NCI-H1694 (cell line): ENCODE results near the gene ALG12.
A peak's percentile ranks its signal among the peaks of the same experiment; 100 is the strongest.

Experiments used
- DNase-seq: peaks from one replicate; lab custom pipeline; 2025; lab: John Stamatoyannopoulos, UW

Gene ALG12

DNA sequence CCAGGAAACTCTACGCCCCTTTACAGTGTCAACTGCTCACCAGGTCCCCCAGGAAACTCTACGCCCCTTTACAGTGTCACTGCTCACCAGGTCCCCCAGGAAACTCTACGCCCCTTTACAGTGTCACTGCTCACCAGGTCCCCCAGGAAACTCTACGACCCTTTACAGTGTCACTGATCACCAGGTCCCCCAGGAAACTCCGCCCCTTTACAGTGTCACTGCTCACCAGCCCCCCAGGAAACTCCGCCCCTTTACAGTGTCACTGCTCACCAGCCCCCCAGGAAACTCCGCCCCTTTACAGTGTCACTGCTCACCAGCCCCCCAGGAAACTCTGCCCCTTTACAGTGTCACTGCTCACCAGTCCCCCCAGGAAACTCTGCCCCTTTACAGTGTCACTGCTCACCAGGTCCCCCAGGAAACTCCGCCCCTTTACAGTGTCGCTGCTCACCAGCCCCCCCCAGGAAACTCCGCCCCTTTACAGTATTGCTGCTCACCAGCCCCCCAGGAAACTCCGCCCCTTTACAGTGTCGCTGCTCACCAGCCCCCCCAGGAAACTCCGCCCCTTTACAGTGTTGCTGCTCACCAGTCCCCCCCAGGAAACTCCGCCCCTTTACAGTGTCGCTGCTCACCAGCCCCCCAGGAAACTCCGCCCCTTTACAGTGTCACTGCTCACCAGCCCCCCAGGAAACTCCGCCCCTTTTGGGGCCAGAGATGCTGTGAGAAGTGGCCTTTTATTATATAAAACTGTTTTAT, 27.0 kb upstream of the ALG12 start:
- peak; percentile 93 for DNase-seq

GRCh38 chr22:49944399-49944891, 26.2 kb upstream of the ALG12 start:
- no peak for DNase-seq

- no peak for DNase-seq
Observed at GRCh38 chr22:49943771-49944398, 25.6 kb upstream of the ALG12 start.

DNA sequence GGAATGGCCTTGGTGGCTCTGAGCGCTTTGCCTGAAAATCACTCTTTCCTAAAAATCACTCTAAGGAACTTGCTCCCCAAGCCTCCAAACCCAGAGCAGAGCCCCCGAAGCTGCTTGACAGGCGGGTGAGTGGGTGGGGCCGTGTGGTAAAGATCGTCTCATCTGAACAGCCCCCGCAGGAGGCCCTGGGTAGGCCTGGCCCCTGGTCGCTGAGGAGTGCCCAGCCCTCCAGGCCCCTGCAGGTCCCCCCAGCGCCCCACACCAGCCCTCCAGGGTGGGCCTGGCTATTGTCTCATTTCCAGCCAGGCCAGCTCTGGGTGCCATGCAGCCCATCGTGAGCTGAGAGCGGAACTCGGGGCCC, 25.1 kb upstream of the ALG12 start:
- no peak for DNase-seq

DNA sequence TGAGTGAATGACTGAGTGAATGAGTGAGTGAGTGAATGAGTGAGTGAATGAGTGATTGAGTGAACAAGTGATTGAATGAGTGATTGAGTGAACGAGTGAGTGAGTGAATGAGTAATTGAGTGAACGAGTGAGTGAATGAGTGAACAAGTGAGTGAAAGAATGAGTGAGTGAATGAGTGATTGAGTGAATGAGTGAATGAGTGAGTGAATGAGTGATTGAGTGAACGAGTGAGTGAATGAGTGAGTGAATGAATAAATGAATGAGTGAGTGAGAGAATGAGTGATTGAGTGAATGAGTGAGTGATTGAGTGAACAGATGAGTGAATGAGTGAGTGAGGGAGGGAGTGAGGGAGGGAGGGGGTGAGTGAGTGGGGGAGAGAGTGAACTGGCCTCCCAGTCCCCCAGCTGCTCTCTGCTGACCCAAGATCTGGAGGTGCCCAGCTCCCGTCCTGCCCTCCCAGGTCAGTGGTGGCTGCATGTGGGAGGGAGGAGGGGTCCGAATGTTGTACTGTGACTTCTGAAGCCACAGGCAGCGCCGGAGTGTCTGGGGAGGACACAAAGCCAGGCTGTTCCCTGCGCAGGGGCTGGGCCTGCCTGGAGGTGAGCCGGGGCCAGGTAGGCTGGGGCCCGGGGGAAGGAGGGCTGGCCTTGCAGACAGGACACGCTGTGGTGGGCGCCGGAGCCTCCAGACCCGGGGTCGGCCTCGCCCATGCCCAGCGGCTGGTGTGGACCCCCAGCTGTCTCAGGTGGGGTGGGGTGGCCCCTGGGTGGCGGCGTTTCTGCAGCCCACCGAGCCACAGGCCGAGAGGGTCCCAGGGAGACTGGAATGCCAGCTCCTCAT, 24.5 kb upstream of the ALG12 start:
- DNase-seq: no peak

DNA sequence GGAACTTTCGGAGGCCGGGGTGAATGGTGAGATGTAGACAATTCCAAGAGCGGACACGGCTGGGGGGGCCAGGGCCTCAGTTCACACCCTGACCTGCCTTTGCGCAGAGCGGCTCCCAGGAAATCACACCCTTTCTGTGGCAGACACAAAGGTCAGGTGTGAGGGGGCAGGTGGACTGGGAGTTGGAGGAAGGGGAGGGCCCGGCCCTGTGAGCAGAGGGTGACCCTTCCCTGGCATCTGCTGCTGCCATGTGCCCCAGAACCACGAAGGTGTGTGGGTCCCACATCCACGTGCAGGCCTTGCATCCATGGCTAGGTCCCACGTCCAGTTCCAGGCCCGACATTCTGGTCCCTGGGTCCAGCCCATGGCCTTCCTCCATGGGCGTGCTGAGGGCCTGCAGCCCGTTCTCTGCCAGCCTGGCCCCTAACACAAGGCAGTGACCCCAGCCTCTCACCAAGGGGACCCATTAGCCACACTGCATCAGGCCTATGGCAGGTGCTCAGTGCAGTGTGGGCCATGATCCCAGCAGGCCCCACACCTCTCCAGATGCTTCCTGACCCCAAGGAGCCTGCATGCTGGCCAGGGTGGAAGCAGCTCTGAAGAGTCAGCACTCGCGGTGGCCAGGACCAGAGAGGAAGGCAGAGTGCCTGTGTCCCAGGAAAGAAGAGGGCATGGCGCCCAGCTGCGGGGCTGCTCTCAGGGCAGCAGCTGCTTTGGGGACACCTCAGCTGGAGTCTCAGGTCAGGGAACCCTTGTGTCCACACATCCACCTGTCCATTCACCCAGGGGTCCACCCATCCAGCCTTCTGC, 23.5 kb upstream of the ALG12 start:
- no peak for DNase-seq

GRCh38 chr22:49938565-49939136, 20.4 kb upstream of the ALG12 start:
- DNase-seq: no peak

- DNase-seq: no peak
Observed at GRCh38 chr22:49937758-49938564, 19.7 kb upstream of the ALG12 start.

- peak; percentile 66 for DNase-seq
Observed at GRCh38 chr22:49936973-49937757, 18.9 kb upstream of the ALG12 start.

GRCh38 chr22:49936018-49936972, 18.1 kb upstream of the ALG12 start:
- DNase-seq: peak; percentile 81

DNA sequence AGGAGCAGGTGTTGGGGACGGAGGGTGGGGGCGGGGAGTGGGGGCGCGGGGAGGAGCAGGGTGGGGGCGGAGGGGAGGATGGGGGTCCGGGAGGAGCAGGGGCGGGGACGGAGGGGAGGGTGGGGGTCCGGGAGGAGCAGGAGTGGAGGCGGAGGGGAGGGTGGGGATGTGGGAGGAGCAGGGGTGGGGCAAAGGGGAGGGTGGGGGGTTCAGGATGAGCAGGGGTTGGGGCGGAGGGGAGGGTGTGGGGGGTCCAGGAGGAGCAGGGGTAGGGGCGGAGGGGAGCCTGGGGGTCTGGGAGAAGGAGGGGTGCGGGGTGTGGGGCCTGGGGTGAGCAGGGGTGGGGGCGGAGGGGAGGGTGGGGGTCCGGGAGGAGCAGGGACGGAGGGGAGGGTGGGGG, 17.3 kb upstream of the ALG12 start:
- DNase-seq: peak; percentile 43

DNA sequence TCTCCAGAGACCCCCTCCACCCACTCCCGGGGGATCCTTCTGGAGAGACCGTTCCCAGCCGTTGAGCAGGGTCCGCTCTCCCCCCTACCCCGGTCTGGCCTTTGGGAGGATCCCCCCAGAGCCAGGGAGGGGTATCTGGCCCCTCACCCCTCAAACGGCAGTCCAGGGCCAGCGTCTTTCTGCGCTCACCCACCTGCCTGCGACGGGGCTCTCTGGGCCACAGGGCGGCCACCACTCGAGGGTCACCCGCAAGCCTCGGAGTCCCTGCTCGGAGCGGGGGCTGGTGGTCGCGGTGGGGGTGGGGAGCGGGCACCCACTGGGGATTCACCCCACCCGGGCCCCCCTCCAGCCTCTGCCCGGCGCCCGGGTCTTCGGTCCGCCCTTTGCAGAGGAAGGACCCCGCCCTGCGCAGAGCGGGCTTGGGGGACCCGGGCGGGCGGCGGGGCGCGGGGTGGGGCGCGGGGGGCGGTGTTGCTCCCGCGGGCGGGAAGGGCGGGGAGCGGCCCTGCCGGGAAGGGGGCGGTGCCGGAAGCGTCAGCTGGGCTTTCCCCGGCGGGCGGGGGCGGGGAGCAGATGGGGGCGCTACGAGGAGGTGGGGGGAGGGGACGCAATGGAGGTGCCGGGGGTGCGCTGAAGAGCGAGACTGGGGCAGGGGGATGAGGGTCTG, 16.8 kb upstream of the ALG12 start:
- peak; percentile 49 for DNase-seq

GRCh38 chr22:49934160-49934890, 16.1 kb upstream of the ALG12 start:
- DNase-seq: peak; percentile 17

DNA sequence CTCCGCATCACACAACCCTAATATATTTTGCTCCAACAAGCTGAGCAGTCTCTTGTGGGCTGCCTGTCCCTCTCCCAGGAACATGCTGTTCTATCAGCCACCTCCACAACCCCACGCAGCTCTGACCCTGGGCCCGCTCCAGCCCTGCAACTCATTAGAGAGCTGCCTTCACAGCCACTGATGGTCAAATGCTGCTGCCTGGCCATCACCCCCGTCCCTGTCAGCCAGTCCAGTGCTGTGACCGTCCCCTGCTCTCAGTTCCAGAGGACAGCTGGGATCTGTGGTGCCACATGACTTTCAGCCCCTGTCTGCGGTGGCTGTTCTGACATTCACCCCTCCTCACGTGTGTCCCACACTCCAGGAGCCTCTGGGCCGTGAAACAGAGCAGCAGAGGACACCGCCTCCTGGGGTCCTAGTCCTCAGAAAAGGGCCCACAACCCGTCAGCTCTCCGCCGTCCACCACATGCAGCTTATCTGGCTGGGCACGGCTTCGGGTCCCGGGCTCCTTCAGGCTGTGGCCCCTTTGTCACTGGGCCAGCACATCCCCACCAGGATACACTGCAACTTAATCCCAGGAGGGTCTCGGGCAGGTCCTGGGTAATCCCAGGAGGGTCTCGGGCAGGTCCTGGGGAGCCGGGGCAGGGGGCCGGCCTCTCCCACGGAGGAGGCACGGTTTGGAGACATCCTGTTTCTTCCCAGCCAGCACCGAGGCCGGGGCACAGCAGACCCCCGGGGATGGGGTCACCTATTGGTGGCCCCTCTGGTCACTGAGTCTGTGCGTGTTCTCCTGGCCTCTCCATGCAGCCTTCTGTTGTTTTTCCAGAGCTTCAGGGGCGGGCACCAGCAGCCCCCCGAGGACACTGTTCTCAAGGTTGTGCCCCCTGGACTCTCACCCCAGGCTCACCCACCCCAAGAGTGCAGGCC, 15.3 kb upstream of the ALG12 start:
- DNase-seq: no peak

- DNase-seq: peak; percentile 41
Observed at GRCh38 chr22:49930596-49931412, 12.6 kb upstream of the ALG12 start.
